MCF 10A (cell line): Measurements from ENCODE around the gene PTGES3. TPM values are rescaled to one million over a fixed set of nuclear protein-coding genes. Genes with fewer than 3 reads are reported as not detected.

Source experiments
- BruUV-seq: library from RNA; stranded (reverse); fragments of 400-500 nt; replicated peaks from 2 replicates; lab custom pipeline; 2021; lab: Mats Ljungman, UMichigan
- CTCF ChIA-PET: fragments of 300-600 bp; sonication (Branson Sonifier 250); formaldehyde crosslinking; extraction: SDS; loops from one replicate; lab custom pipeline; 2021; ENCODE audit warnings: antibody characterized with exemption, inconsistent platforms; lab: Yijun Ruan, JAX
- POLR2A ChIA-PET: fragments of 300-600, 350-650 bp; sonication (Branson Sonifier 250); formaldehyde crosslinking; extraction: SDS; loops from one replicate; lab custom pipeline; 2020; ENCODE audit warnings: antibody characterized with exemption, inconsistent platforms; lab: Yijun Ruan, JAX
- DNase-seq: peaks from one replicate; pipeline ENCODE4 v3.0.0-alpha.2; 2018; ENCODE audit not compliant: unreplicated experiment
- H3K27ac Mint-ChIP-seq: one replicate; pipeline ENCODE4 v1.8.0; 2022; ENCODE audit warnings: mild to moderate bottlenecking, low read depth, mixed read lengths; ENCODE audit not compliant: unreplicated experiment
- H3K27me3 Mint-ChIP-seq: one replicate; pipeline ENCODE4 v1.8.0; 2022; ENCODE audit warnings: mixed read lengths; ENCODE audit not compliant: insufficient read depth, unreplicated experiment
- H3K36me3 Mint-ChIP-seq: one replicate; pipeline ENCODE4 v1.8.0; 2022; ENCODE audit warnings: mild to moderate bottlenecking, moderate library complexity, mixed read lengths; ENCODE audit not compliant: insufficient read depth, unreplicated experiment
- H3K4me1 Mint-ChIP-seq: one replicate; pipeline ENCODE4 v1.8.0; 2022; ENCODE audit warnings: mixed read lengths; ENCODE audit not compliant: insufficient read depth, unreplicated experiment
- H3K4me3 Mint-ChIP-seq: one replicate; pipeline ENCODE4 v1.8.0; 2022; ENCODE audit warnings: mild to moderate bottlenecking, moderate library complexity, mixed read lengths; ENCODE audit not compliant: unreplicated experiment
- H3K9me3 Mint-ChIP-seq: one replicate; pipeline ENCODE4 v1.8.0; 2022; ENCODE audit warnings: mixed read lengths; ENCODE audit not compliant: unreplicated experiment
- intact Hi-C: fragments of 100-400 bp; cut with micrococcal nuclease; formaldehyde crosslinking; loops from 2 replicates; pipeline ENCODE4 v1.14.1; 2022
- total RNA-seq: library from RNA; stranded (reverse); gene quantifications from 2 replicates; pipeline ENCODE4 v1.2.3, GENCODE V29; 2022
- TF ChIP-seq, protein P1 (sequence below): fragments of 200-600 bp; IDR thresholded peaks from one replicate; pipeline ENCODE4 v1.8.0; 2022; ENCODE audit warnings: antibody characterized with exemption, mild to moderate bottlenecking; ENCODE audit not compliant: unreplicated experiment

The PTGES3 gene
- total RNA-seq, 1 experiment from 2014 or later, result 228 TPM

DNA sequence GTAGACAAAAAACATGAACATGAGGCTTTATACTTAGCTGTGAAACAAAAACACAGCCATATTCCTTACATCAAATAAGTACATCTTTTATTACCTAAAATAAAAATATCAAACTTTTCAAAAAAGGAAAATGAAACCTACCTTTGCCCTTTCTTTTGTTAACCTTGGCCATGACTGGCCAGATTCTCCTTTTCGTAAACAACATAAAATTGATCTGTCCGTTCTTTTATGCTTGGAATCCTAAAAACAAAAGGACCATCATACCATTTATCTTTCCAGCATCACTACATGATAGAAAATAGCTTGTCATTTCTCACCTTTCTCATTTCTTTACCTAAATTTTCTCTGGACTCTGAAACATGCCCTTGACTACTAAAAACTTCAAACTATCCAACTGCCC, 16.5 kb downstream of the PTGES3 start:
- H3K9me3 Mint-ChIP-seq, result no peaks in the 10 kb centered on the region
- no TSS peak for BruUV-seq
- H3K27ac Mint-ChIP-seq, result no peak overlapping the region
- peaks cover 80% of the 10 kb centered on the region for H3K36me3 Mint-ChIP-seq
- intact Hi-C loops, result no loop called here
- ChIA-PET CTCF (interaction anchor here (0.6 to 2.1 kb wide), 4 partner anchors 12 to 35 kb away, joined by 3 to 12 read pairs (median 4); no protein-coding TSS in a partner anchor), POLR2A (interaction anchor here (0.7 to 5.1 kb wide), 4 partner anchors 14 to 150 kb away, joined by 3 to 61 read pairs (median 3); partner anchors contain the start of genes NACA and PTGES3)
- no peaks in the 10 kb centered on the region for H3K27me3 Mint-ChIP-seq
- DNase-seq, result no peak
- H3K4me1 Mint-ChIP-seq, result peaks cover 6% of the 10 kb centered on the region
- TF ChIP-seq, protein P1, sequence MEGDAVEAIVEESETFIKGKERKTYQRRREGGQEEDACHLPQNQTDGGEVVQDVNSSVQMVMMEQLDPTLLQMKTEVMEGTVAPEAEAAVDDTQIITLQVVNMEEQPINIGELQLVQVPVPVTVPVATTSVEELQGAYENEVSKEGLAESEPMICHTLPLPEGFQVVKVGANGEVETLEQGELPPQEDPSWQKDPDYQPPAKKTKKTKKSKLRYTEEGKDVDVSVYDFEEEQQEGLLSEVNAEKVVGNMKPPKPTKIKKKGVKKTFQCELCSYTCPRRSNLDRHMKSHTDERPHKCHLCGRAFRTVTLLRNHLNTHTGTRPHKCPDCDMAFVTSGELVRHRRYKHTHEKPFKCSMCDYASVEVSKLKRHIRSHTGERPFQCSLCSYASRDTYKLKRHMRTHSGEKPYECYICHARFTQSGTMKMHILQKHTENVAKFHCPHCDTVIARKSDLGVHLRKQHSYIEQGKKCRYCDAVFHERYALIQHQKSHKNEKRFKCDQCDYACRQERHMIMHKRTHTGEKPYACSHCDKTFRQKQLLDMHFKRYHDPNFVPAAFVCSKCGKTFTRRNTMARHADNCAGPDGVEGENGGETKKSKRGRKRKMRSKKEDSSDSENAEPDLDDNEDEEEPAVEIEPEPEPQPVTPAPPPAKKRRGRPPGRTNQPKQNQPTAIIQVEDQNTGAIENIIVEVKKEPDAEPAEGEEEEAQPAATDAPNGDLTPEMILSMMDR, result no peak
- H3K4me3 Mint-ChIP-seq, result no peak overlapping the region

DNA sequence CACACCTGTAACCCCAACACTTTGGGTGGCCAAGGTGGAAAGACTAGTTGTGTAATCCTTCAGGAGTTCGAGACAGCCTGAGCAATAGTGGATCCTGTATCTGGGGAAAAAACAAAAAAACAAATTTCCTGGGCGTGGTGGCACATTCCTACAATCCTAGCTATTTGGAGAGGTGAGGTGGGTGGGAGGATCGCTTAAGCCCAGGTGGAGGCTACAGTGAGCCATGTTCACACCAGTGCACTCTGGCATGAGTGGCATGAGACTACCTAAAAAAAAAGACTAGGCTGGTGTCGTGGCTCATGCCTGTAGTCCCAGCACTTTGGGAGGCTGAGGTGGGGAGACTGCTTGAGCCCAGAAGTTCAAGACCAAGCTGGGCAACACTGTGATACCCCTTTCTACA, 17.2 kb downstream of the PTGES3 start:
- Mint-ChIP-seq H3K27ac (no peak overlapping the region), H3K9me3 (no peaks in the 10 kb centered on the region), H3K4me3 (no peak overlapping the region), H3K36me3 (peaks cover 80% of the 10 kb centered on the region), H3K27me3 (no peaks in the 10 kb centered on the region), H3K4me1 (peaks cover 6% of the 10 kb centered on the region)
- DNase-seq, result no peak
- TF ChIP-seq, protein P1, result no peak
- POLR2A ChIA-PET, result interaction anchor here (0.7 to 5.1 kb wide), 6 partner anchors 13 to 149 kb away, joined by 3 to 61 read pairs (median 4); partner anchors contain the start of genes NACA and PTGES3
- CTCF ChIA-PET, result interaction anchor here (0.6 to 2.1 kb wide), 5 partner anchors 12 to 34 kb away, joined by 3 to 12 read pairs (median 4); no protein-coding TSS in a partner anchor
- no TSS peak for BruUV-seq
- intact Hi-C loops, result no loop called here

DNA sequence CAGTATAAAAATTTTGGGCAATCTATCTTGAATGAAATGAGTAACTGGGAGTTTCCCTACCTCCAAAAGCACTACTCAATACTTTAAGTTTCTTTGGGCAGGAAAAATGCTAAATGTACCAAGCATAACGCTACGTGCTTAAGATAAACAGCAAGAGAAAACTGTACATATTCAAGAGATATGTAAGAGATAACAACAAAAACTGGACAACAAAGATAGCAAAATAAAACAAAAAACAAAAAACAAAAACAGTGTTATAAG, 20.0 kb downstream of the PTGES3 start:
- intact Hi-C loops, result no loop called here
- BruUV-seq, result no TSS peak
- Mint-ChIP-seq H3K4me3 (no peak overlapping the region), H3K36me3 (peaks cover 98% of the 10 kb centered on the region), H3K9me3 (no peaks in the 10 kb centered on the region), H3K27ac (no peak overlapping the region), H3K4me1 (peaks cover 8% of the 10 kb centered on the region), H3K27me3 (no peaks in the 10 kb centered on the region)
- no peak for DNase-seq
- TF ChIP-seq, protein P1, result no peak
- POLR2A ChIA-PET, result interaction anchor here (1.0 to 5.1 kb wide), 7 partner anchors 9 to 32 kb away, joined by 3 to 61 read pairs (median 5); partner anchors contain the start of genes ATP5F1B and PTGES3
- CTCF ChIA-PET, result interaction anchor here (0.8 kb wide), 1 partner anchor 31 kb away, joined by 3 read pairs; no protein-coding TSS in a partner anchor

DNA sequence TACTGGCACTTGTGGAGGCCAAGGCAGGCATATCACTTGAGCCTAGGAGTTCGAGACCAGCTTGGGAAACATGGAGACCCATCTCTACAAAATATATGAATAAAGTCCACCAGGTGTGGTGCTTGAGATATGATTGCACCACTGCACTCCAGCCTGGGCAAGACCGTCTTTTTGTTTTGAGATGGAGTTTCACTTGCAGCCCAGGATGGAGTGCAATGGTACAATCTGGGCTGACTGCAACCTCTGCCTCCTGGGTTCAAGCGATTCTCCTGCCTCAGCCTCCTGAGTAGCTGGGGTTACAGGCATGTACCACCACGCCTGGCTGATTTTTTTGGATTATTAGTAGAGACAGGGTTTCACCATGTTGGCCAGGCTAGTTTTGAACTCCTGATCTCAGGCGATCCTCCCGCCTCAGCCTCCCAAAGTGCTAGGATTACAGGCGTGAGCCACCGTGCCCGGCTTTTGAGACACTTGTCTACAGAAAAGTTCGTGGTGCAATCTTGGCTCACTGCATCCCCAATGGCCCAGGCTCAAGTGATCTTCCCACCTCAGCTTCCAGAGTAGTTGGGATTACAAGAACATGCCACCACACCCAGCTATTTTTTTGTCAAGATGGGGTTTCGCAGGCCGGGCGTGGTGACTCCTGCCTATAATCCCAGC, 26.0 kb downstream of the PTGES3 start:
- Mint-ChIP-seq H3K4me1 (peaks cover 10% of the 10 kb centered on the region), H3K4me3 (no peak overlapping the region), H3K9me3 (no peaks in the 10 kb centered on the region), H3K27ac (no peak overlapping the region), H3K27me3 (no peaks in the 10 kb centered on the region), H3K36me3 (peaks cover 65% of the 10 kb centered on the region)
- intact Hi-C loops, result no loop called here
- TF ChIP-seq, protein P1, result no peak
- ChIA-PET CTCF (interaction anchor here (1.2 kb wide), 1 partner anchor 18 kb away, joined by 3 read pairs; no protein-coding TSS in a partner anchor), POLR2A (interaction anchor here (1.0 to 3.6 kb wide), 5 partner anchors 11 to 23 kb away, joined by 3 to 23 read pairs (median 3); partner anchors contain the start of gene ATP5F1B)
- no TSS peak for BruUV-seq
- DNase-seq, result no peak
